Fibroblast of lung (primary cell): ENCODE data around the gene THSD7B. TPM values are rescaled to one million over a fixed set of nuclear protein-coding genes. Genes with fewer than 3 reads are reported as not detected.
A peak's percentile ranks its signal among the peaks of the same experiment; 100 is the strongest.

Experiments
- DNase-seq, 2 donors: peaks; one replicate each; pipeline versions ENCODE4 v3.0.0 to v3.0.0-alpha.2; 2010; ENCODE audit warnings: low read depth in 2 of 2
- H2AFZ ChIP-seq: 2 replicates; pipeline ENCODE4 v1.5.1; 2012; ENCODE audit warnings: low read length, control low read depth, inconsistent platforms
- H3K27ac ChIP-seq: 2 replicates; pipeline ENCODE4 v1.5.1; 2011; ENCODE audit warnings: low read length, control low read depth; ENCODE audit not compliant: insufficient read depth
- H3K27me3 ChIP-seq: 2 replicates; pipeline ENCODE4 v1.5.1; 2011; ENCODE audit warnings: mild to moderate bottlenecking, low read length; ENCODE audit not compliant: control insufficient read depth, insufficient read depth
- H3K36me3 ChIP-seq: 2 replicates; pipeline ENCODE4 v1.5.1; 2011; ENCODE audit warnings: low read length; ENCODE audit not compliant: control insufficient read depth, insufficient read depth
- H3K4me1 ChIP-seq: 2 replicates; pipeline ENCODE4 v1.5.1; 2011; ENCODE audit warnings: low read length; ENCODE audit not compliant: control insufficient read depth, insufficient read depth; ENCODE audit errors: extremely low read depth
- H3K4me2 ChIP-seq: 2 replicates; pipeline ENCODE4 v1.5.1; 2011; ENCODE audit warnings: low read length, control low read depth; ENCODE audit not compliant: insufficient read depth; ENCODE audit errors: extremely low read depth
- H3K4me3 ChIP-seq, 4 experiments: fragments of 200-600 bp in 1 of 4; sonication (generic) in 1 of 4; replicated peaks in 1 of 4; 2 replicates each; pipeline ENCODE4 v1.5.1; 2011 to 2016; ENCODE audit warnings: low read length in 4 of 4, low read depth in 3 of 4, mild to moderate bottlenecking in 3 of 4, control low read depth in 2 of 4, inconsistent platforms in 1 of 4, mixed read lengths in 1 of 4; ENCODE audit not compliant: insufficient read depth in 1 of 4; ENCODE audit errors: control extremely low read depth in 1 of 4
- H3K79me2 ChIP-seq: 2 replicates; pipeline ENCODE4 v1.5.1; 2012; ENCODE audit warnings: mild to moderate bottlenecking, low read length, inconsistent platforms; ENCODE audit not compliant: control insufficient read depth, insufficient read depth
- H3K9ac ChIP-seq: 2 replicates; pipeline ENCODE4 v1.5.1; 2011; ENCODE audit warnings: mild to moderate bottlenecking, low read length, control low read depth; ENCODE audit not compliant: insufficient read depth
- H3K9me3 ChIP-seq: 2 replicates; pipeline ENCODE4 v1.5.1; 2012; ENCODE audit warnings: low read depth, low read length; ENCODE audit not compliant: control insufficient read depth, insufficient read depth
- H4K20me1 ChIP-seq: 2 replicates; pipeline ENCODE4 v1.5.1; 2011; ENCODE audit warnings: low read length; ENCODE audit not compliant: control insufficient read depth, insufficient read depth; ENCODE audit errors: extremely low read depth
- CTCF ChIP-seq, 2 donors: IDR thresholded peaks in 1 of 2; conservative IDR thresholded peaks in 1 of 2; 1 replicate in 1 of 2; 2 replicates in 1 of 2; pipeline ENCODE4 v1.5.1; 2011 to 2012; ENCODE audit warnings: low read length in 2 of 2, control low read depth in 1 of 2, inconsistent platforms in 1 of 2, low read depth in 1 of 2, mild to moderate bottlenecking in 1 of 2
- EZH2 ChIP-seq: IDR thresholded peaks from 2 replicates; pipeline ENCODE4 v1.5.1; 2012; ENCODE audit warnings: low read length, control low read depth, mild to moderate bottlenecking; ENCODE audit errors: missing control alignments
- polyA plus RNA-seq, 2 donors: library from polyadenylated mRNA; depleted of rRNA in 1 of 2; stranded (reverse) in 1 of 2; unstranded in 1 of 2; fragments of >200 nt; gene quantifications; 2 replicates each; pipeline ENCODE4 v1.2.1, GENCODE V29; 2011 to 2012; ENCODE audit warnings: missing spikeins in 1 of 2
- total RNA-seq: library from RNA; depleted of rRNA; stranded (reverse); fragments of >200 nt; gene quantifications from 2 replicates; pipeline ENCODE4 v1.2.1, GENCODE V29; 2014

The THSD7B gene
- total and polyA plus RNA-seq, 2 donors (not counting 1 experiment from before 2014, with no cell fraction given): under 0.01 TPM; not detected in 1

GRCh38 chr2:137210039-137210438 lies 444.7 kb downstream of the THSD7B start:
- no peak overlapping the region for H2AFZ ChIP-seq
- H3K4me3 ChIP-seq: no peak overlapping the region
- H4K20me1 ChIP-seq: no peaks in the 10 kb centered on the region
- H3K9me3 ChIP-seq: no peaks in the 10 kb centered on the region
- no peak for DNase-seq
- H3K36me3 ChIP-seq: no peaks in the 10 kb centered on the region
- no peak for TF ChIP-seq EZH2
- no peak overlapping the region for H3K4me2 ChIP-seq
- H3K27me3 ChIP-seq: no peaks in the 10 kb centered on the region
- H3K9ac ChIP-seq: no peak overlapping the region
- no peak overlapping the region for H3K27ac ChIP-seq
- no peaks in the 10 kb centered on the region for H3K79me2 ChIP-seq
- no peaks in the 10 kb centered on the region for H3K4me1 ChIP-seq

GRCh38 chr2:137211761-137212160 lies 446.4 kb downstream of the THSD7B start:
- no peaks in the 10 kb centered on the region for H3K79me2 ChIP-seq
- no peak overlapping the region for H3K27ac ChIP-seq
- H3K9ac ChIP-seq: no peak overlapping the region
- H3K4me2 ChIP-seq: no peak overlapping the region
- H3K4me3 ChIP-seq: no peak overlapping the region
- no peak overlapping the region for H2AFZ ChIP-seq
- no peaks in the 10 kb centered on the region for H3K36me3 ChIP-seq
- no peaks in the 10 kb centered on the region for H3K4me1 ChIP-seq
- H3K9me3 ChIP-seq: no peaks in the 10 kb centered on the region
- no peaks in the 10 kb centered on the region for H4K20me1 ChIP-seq
- no peak for DNase-seq
- no peaks in the 10 kb centered on the region for H3K27me3 ChIP-seq
- TF ChIP-seq CTCF (conservative IDR thresholded peaks at IDR 0.05 in 1 of 2, IDR thresholded peaks at IDR 0.05 in 1 of 2; ENCODE audit: low read depth in 1 of 2, low read length in 2 of 2): no peak

- no peaks in the 10 kb centered on the region for H3K36me3 ChIP-seq
- no peak for TF ChIP-seq CTCF (conservative IDR thresholded peaks at IDR 0.05 in 1 of 2, IDR thresholded peaks at IDR 0.05 in 1 of 2; ENCODE audit: low read depth in 1 of 2, low read length in 2 of 2)
- no peak for TF ChIP-seq EZH2
- H4K20me1 ChIP-seq: no peaks in the 10 kb centered on the region
- H3K79me2 ChIP-seq: no peaks in the 10 kb centered on the region
- peak; percentile 43 to 73 for DNase-seq
- no peak overlapping the region for H3K27ac ChIP-seq
- no peak overlapping the region for H2AFZ ChIP-seq
- no peaks in the 10 kb centered on the region for H3K9me3 ChIP-seq
- H3K27me3 ChIP-seq: no peaks in the 10 kb centered on the region
- H3K9ac ChIP-seq: no peak overlapping the region
- H3K4me2 ChIP-seq: no peak overlapping the region
- no peaks in the 10 kb centered on the region for H3K4me1 ChIP-seq
- H3K4me3 ChIP-seq: no peak overlapping the region
Measured at GRCh38 chr2:137220438-137220993, 455.2 kb downstream of the THSD7B start.
